WTC11 (cell line): ENCODE measurements around the gene DDB1. TPM values are rescaled to one million over a fixed set of nuclear protein-coding genes. Genes with fewer than 3 reads are reported as not detected.

Experiments
- ATAC-seq: fragments of 200-7000 bp; cut with Tn5 transposase; 2 replicates; pipeline ENCODE4 v1.10.0; 2021; ENCODE audit warnings: mild to moderate bottlenecking, moderate library complexity
- CTCF ChIA-PET: fragments of 300-600 bp; sonication (Branson Sonifier 250); formaldehyde crosslinking; loops from one replicate; lab custom pipeline; 2021; ENCODE audit warnings: antibody characterized with exemption; lab: Charles Lee
- POLR2A ChIA-PET: fragments of 350-600 bp; sonication (Branson Sonifier 250); formaldehyde crosslinking; loops from one replicate; lab custom pipeline; 2021; ENCODE audit warnings: antibody characterized with exemption; lab: Charles Lee
- DNase-seq: peaks from one replicate; pipeline ENCODE4 v3.0.0; 2021; ENCODE audit warnings: low spot score
- H3K27ac Mint-ChIP-seq: 2 replicates; pipeline ENCODE4 v1.8.0; 2021; ENCODE audit warnings: mixed read lengths
- H3K27me3 Mint-ChIP-seq: 2 replicates; pipeline ENCODE4 v1.8.0; 2021; ENCODE audit warnings: low read depth, mild to moderate bottlenecking, moderate library complexity, mixed read lengths
- H3K36me3 Mint-ChIP-seq: 2 replicates; pipeline ENCODE4 v1.8.0; 2021; ENCODE audit warnings: mixed read lengths
- H3K4me1 Mint-ChIP-seq: 2 replicates; pipeline ENCODE4 v1.8.0; 2022; ENCODE audit warnings: mixed read lengths
- H3K4me3 Mint-ChIP-seq: 2 replicates; pipeline ENCODE4 v1.8.0; 2021; ENCODE audit warnings: mild to moderate bottlenecking, moderate library complexity, mixed read lengths
- H3K9me3 Mint-ChIP-seq: 2 replicates; pipeline ENCODE4 v1.8.0; 2021; ENCODE audit warnings: mixed read lengths
- ELF4 ChIP-seq: sonication (generic); formaldehyde crosslinking; IDR thresholded peaks from 2 replicates; pipeline ENCODE4 v1.8.1; 2022; ENCODE audit warnings: low read depth, mild to moderate bottlenecking, moderate library complexity, missing genetic modification reagents
- ETV6 ChIP-seq: sonication (generic); formaldehyde crosslinking; IDR thresholded peaks from 2 replicates; pipeline ENCODE4 v1.8.1; 2022; ENCODE audit warnings: mild to moderate bottlenecking, missing genetic modification reagents
- FOXP1 ChIP-seq: sonication (generic); formaldehyde crosslinking; IDR thresholded peaks from 2 replicates; pipeline ENCODE4 v1.8.0; 2022; ENCODE audit warnings: missing genetic modification reagents, mild to moderate bottlenecking, moderate library complexity, borderline replicate concordance
- HMGA2 ChIP-seq: fragments of 250-450 bp; sonication (Bioruptor Pico); IDR thresholded peaks from 2 replicates; pipeline ENCODE4 v1.4.0; 2021; ENCODE audit warnings: mild to moderate bottlenecking, moderate library complexity
- IRF2 ChIP-seq: sonication (generic); formaldehyde crosslinking; IDR thresholded peaks from 2 replicates; pipeline ENCODE4 v1.8.0; 2022; ENCODE audit warnings: low read depth, missing genetic modification reagents, borderline replicate concordance
- JAZF1 ChIP-seq: fragments of 250-450 bp; sonication (Bioruptor Pico); IDR thresholded peaks from 2 replicates; pipeline ENCODE4 v1.9.0; 2021; ENCODE audit warnings: moderate library complexity, mild to moderate bottlenecking, inconsistent platforms
- KAT7 ChIP-seq: sonication (generic); formaldehyde crosslinking; IDR thresholded peaks from 2 replicates; pipeline ENCODE4 v1.8.1; 2023; ENCODE audit warnings: missing genetic modification reagents, mild to moderate bottlenecking, borderline replicate concordance
- NR2C2 ChIP-seq: sonication (generic); formaldehyde crosslinking; IDR thresholded peaks from 2 replicates; pipeline ENCODE4 v1.8.0; 2022; ENCODE audit warnings: mild to moderate bottlenecking, missing genetic modification reagents
- SMAD3 ChIP-seq: sonication (generic); formaldehyde crosslinking; IDR thresholded peaks from 2 replicates; pipeline ENCODE4 v1.8.0; 2022; ENCODE audit warnings: missing genetic modification reagents, mild to moderate bottlenecking, borderline replicate concordance
- SOX15 ChIP-seq: fragments of 250-450 bp; sonication (Bioruptor Pico); IDR thresholded peaks from 2 replicates; pipeline ENCODE4 v1.9.0; 2021; ENCODE audit warnings: mild to moderate bottlenecking
- TEAD4 ChIP-seq: sonication (generic); formaldehyde crosslinking; IDR thresholded peaks from 2 replicates; pipeline ENCODE4 v1.8.0; 2022; ENCODE audit warnings: mild to moderate bottlenecking, missing genetic modification reagents
- total RNA-seq: library from RNA; stranded (reverse); gene quantifications from 3 replicates; pipeline ENCODE4 v1.2.3, GENCODE V29; 2021
- TF ChIP-seq, protein P1 (sequence below): sonication (generic); formaldehyde crosslinking; IDR thresholded peaks from 2 replicates; pipeline ENCODE4 v1.8.1; 2022; ENCODE audit warnings: mild to moderate bottlenecking, missing genetic modification reagents, moderate library complexity, borderline replicate concordance
- TF ChIP-seq, protein P2 (sequence below): sonication (generic); formaldehyde crosslinking; IDR thresholded peaks from 2 replicates; pipeline ENCODE4 v1.8.0; 2023; ENCODE audit warnings: mild to moderate bottlenecking, missing genetic modification reagents
- TF ChIP-seq, protein P3 (sequence below): sonication (generic); formaldehyde crosslinking; IDR thresholded peaks from 2 replicates; pipeline ENCODE4 v1.8.0; 2022; ENCODE audit warnings: mild to moderate bottlenecking, missing genetic modification reagents
- TF ChIP-seq, protein P4 (sequence below): sonication (generic); formaldehyde crosslinking; IDR thresholded peaks from 2 replicates; pipeline ENCODE4 v1.8.0; 2022; ENCODE audit warnings: missing genetic modification reagents
- TF ChIP-seq, protein P5 (sequence below): sonication (generic); formaldehyde crosslinking; IDR thresholded peaks from 2 replicates; pipeline ENCODE4 v1.8.1; 2022; ENCODE audit warnings: low read depth, missing genetic modification reagents, borderline replicate concordance

The DDB1 gene
- total RNA-seq, 1 experiment from 2014 or later = 316 TPM

DNA sequence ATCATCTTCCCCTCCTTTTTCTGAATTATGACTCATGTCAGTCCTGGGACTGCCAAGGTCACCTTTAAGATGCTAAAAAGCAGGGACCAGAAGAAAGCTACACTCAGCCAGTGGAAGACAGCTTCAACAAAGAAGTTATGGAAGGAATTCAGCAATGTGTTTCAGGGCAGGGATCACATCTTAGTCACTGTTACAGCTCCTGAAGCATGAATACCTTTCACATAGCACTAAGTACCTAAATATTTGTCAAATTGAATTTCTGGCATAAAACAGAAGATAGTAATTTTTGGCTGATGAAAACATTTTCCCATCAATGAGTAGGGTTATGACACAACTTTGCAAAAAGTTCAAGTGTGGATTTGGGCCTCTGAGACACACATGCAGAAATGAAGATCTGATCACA is 5.2 kb downstream of the DDB1 start (continued):
- TF ChIP-seq, protein P1, sequence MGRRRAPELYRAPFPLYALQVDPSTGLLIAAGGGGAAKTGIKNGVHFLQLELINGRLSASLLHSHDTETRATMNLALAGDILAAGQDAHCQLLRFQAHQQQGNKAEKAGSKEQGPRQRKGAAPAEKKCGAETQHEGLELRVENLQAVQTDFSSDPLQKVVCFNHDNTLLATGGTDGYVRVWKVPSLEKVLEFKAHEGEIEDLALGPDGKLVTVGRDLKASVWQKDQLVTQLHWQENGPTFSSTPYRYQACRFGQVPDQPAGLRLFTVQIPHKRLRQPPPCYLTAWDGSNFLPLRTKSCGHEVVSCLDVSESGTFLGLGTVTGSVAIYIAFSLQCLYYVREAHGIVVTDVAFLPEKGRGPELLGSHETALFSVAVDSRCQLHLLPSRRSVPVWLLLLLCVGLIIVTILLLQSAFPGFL = no peak

DNA sequence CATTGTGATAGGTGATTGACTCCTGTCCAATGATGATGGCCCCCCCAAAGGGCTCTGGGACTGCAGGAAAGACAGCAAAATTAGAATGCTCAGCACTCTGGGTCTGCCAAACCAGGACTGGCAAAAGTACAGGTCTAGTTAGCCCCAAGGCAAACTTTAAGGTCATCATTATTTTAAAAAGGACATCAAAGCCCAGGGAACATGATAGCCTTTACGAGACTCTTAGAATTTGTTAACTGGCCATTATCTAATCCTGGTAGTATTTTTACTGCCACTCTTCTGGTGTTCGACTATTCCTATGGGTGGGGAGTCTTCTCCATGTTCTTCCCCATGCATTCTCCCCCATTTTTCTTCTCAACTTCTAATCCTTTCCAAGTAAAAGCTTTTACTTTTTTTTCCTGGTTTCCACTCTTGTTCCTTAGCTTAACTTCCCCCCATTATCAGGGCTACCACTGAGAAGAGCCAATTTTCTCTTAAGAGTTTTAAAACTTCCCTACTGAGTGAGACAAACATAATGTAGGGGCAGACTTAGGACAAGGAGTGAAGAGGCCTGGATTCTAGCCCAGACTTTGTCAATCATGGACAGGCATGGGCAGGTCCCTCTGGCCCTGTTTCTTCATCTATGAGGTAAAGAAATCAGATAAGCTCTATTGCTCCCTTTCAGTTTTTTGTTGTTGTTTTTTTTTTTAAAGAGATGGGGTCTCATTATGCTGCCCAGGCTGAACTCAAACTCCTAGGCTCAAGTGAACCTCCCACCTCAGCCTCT is 7.1 kb downstream of the DDB1 start:
- TF ChIP-seq SMAD3 (no peak), ETV6 (CRISPR knock-in tag) (no peak), FOXP1 (CRISPR knock-in tag) (no peak), ELF4 (CRISPR knock-in tag) (no peak), NR2C2 (CRISPR knock-in tag) (no peak), HMGA2 (no peak), IRF2 (CRISPR knock-in tag) (no peak), KAT7 (no peak), SOX15 (CRISPR knock-in tag) (no peak), TEAD4 (CRISPR knock-in tag) (no peak), JAZF1 (CRISPR knock-in tag) (no peak)
- TF ChIP-seq, protein P2, sequence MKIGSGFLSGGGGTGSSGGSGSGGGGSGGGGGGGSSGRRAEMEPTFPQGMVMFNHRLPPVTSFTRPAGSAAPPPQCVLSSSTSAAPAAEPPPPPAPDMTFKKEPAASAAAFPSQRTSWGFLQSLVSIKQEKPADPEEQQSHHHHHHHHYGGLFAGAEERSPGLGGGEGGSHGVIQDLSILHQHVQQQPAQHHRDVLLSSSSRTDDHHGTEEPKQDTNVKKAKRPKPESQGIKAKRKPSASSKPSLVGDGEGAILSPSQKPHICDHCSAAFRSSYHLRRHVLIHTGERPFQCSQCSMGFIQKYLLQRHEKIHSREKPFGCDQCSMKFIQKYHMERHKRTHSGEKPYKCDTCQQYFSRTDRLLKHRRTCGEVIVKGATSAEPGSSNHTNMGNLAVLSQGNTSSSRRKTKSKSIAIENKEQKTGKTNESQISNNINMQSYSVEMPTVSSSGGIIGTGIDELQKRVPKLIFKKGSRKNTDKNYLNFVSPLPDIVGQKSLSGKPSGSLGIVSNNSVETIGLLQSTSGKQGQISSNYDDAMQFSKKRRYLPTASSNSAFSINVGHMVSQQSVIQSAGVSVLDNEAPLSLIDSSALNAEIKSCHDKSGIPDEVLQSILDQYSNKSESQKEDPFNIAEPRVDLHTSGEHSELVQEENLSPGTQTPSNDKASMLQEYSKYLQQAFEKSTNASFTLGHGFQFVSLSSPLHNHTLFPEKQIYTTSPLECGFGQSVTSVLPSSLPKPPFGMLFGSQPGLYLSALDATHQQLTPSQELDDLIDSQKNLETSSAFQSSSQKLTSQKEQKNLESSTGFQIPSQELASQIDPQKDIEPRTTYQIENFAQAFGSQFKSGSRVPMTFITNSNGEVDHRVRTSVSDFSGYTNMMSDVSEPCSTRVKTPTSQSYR = no peak
- TF ChIP-seq, protein P3, sequence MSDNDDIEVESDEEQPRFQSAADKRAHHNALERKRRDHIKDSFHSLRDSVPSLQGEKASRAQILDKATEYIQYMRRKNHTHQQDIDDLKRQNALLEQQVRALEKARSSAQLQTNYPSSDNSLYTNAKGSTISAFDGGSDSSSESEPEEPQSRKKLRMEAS = no peak
- TF ChIP-seq, protein P4, sequence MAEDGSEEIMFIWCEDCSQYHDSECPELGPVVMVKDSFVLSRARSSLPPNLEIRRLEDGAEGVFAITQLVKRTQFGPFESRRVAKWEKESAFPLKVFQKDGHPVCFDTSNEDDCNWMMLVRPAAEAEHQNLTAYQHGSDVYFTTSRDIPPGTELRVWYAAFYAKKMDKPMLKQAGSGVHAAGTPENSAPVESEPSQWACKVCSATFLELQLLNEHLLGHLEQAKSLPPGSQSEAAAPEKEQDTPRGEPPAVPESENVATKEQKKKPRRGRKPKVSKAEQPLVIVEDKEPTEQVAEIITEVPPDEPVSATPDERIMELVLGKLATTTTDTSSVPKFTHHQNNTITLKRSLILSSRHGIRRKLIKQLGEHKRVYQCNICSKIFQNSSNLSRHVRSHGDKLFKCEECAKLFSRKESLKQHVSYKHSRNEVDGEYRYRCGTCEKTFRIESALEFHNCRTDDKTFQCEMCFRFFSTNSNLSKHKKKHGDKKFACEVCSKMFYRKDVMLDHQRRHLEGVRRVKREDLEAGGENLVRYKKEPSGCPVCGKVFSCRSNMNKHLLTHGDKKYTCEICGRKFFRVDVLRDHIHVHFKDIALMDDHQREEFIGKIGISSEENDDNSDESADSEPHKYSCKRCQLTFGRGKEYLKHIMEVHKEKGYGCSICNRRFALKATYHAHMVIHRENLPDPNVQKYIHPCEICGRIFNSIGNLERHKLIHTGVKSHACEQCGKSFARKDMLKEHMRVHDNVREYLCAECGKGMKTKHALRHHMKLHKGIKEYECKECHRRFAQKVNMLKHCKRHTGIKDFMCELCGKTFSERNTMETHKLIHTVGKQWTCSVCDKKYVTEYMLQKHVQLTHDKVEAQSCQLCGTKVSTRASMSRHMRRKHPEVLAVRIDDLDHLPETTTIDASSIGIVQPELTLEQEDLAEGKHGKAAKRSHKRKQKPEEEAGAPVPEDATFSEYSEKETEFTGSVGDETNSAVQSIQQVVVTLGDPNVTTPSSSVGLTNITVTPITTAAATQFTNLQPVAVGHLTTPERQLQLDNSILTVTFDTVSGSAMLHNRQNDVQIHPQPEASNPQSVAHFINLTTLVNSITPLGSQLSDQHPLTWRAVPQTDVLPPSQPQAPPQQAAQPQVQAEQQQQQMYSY (CRISPR knock-in tag) = no peak
- TF ChIP-seq, protein P5, sequence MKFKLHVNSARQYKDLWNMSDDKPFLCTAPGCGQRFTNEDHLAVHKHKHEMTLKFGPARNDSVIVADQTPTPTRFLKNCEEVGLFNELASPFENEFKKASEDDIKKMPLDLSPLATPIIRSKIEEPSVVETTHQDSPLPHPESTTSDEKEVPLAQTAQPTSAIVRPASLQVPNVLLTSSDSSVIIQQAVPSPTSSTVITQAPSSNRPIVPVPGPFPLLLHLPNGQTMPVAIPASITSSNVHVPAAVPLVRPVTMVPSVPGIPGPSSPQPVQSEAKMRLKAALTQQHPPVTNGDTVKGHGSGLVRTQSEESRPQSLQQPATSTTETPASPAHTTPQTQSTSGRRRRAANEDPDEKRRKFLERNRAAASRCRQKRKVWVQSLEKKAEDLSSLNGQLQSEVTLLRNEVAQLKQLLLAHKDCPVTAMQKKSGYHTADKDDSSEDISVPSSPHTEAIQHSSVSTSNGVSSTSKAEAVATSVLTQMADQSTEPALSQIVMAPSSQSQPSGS (CRISPR knock-in tag) = no peak
- ATAC-seq (no peak), DNase-seq (no peak)
- CTCF ChIA-PET = no interaction called here
- no peaks in the 10 kb centered on the region for H3K9me3 Mint-ChIP-seq
- H3K36me3 Mint-ChIP-seq = peaks cover 74% of the 10 kb centered on the region
- no peak overlapping the region for H3K4me3 Mint-ChIP-seq
- POLR2A ChIA-PET = interaction anchor here (0.5 kb wide), 2 partner anchors 93 to 101 kb away, joined by 3 to 5 read pairs; no protein-coding TSS in a partner anchor
- no peak overlapping the region; the same call in 1 of the 2 replicates for H3K27ac Mint-ChIP-seq
- no peaks in the 10 kb centered on the region; the same call in 1 of the 2 replicates for H3K4me1 Mint-ChIP-seq
- H3K27me3 Mint-ChIP-seq = no peaks in the 10 kb centered on the region
